Measurements from ENCODE around the gene CRTC1. TPM values are rescaled to one million over a fixed set of nuclear protein-coding genes. Genes with fewer than 3 reads are reported as not detected.

The CRTC1 gene
- total and polyA plus RNA-seq, 2 of the 13 experiments (the other 11 are each of a cell fraction or from before 2014, with no cell fraction given) = 2.0 to 2.7 TPM

DNA sequence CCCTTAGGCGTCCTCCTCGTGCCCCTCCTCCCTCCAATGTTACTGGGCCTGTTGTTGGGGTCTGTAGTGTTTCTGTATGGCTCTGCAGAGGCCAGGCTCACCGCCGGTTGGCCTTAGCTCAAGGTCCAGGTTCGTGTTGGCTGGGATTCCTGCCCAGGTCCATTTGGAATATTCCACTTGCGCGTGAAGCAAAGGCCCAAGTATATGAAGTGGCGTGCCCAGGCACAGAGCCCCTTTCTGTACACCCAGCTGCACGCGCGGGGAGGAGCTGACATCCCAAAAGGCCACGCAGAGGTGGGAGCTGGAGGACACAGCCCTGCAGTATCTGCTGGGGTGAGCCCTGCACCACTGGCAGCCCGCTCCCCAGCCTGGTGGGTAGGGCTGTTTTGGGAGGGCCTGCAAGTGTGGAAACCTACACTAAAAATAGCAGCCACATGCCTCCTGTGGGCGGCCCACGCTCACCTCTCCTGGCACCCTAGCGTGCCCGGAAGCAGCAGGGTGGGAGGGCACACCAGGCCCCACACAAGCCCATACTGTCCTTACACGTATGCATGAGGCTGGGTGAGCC, 30.2 kb downstream of the CRTC1 start (continued):
- TF ChIP-seq, protein P1, sequence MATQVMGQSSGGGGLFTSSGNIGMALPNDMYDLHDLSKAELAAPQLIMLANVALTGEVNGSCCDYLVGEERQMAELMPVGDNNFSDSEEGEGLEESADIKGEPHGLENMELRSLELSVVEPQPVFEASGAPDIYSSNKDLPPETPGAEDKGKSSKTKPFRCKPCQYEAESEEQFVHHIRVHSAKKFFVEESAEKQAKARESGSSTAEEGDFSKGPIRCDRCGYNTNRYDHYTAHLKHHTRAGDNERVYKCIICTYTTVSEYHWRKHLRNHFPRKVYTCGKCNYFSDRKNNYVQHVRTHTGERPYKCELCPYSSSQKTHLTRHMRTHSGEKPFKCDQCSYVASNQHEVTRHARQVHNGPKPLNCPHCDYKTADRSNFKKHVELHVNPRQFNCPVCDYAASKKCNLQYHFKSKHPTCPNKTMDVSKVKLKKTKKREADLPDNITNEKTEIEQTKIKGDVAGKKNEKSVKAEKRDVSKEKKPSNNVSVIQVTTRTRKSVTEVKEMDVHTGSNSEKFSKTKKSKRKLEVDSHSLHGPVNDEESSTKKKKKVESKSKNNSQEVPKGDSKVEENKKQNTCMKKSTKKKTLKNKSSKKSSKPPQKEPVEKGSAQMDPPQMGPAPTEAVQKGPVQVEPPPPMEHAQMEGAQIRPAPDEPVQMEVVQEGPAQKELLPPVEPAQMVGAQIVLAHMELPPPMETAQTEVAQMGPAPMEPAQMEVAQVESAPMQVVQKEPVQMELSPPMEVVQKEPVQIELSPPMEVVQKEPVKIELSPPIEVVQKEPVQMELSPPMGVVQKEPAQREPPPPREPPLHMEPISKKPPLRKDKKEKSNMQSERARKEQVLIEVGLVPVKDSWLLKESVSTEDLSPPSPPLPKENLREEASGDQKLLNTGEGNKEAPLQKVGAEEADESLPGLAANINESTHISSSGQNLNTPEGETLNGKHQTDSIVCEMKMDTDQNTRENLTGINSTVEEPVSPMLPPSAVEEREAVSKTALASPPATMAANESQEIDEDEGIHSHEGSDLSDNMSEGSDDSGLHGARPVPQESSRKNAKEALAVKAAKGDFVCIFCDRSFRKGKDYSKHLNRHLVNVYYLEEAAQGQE (IDR thresholded peaks at IDR 0.05; ENCODE audit: borderline replicate concordance in 1 of 2, low read depth in 1 of 2, low read length in 2 of 2) = no peak
- TF ChIP-seq GTF3A (CRISPR knock-in tag; conservative IDR thresholded peaks at IDR 0.05) (no peak), RARA (CRISPR knock-in tag; IDR thresholded peaks at IDR 0.05) (0 out of 2 replicates have a peak, but pooled peaks have one; percentile 4), ZNF749 (CRISPR knock-in tag; IDR thresholded peaks at IDR 0.05; ENCODE audit: borderline replicate concordance) (no peak), ZNF446 (CRISPR knock-in tag; IDR thresholded peaks at IDR 0.05) (no peak), PPARG (CRISPR knock-in tag; conservative IDR thresholded peaks at IDR 0.05) (no peak), HNRNPUL1 (IDR thresholded peaks at IDR 0.05; ENCODE audit: low read depth, low read length) (no peak), NRL (CRISPR knock-in tag; IDR thresholded peaks at IDR 0.05; ENCODE audit: borderline replicate concordance) (peak; percentile 73; the same call in 1 of the 2 replicates), ZNF569 (CRISPR knock-in tag; IDR thresholded peaks at IDR 0.05; ENCODE audit: borderline replicate concordance) (no peak), ATRX (CRISPR knock-in tag; IDR thresholded peaks at IDR 0.05; ENCODE audit: borderline replicate concordance) (no peak), KDM4B (CRISPR knock-in tag; IDR thresholded peaks at IDR 0.05) (no peak), ZNF225 (CRISPR knock-in tag; IDR thresholded peaks at IDR 0.05) (no peak), ZNF549 (CRISPR knock-in tag; IDR thresholded peaks at IDR 0.05) (no peak), ZNF788 (CRISPR knock-in tag; IDR thresholded peaks at IDR 0.05; ENCODE audit: borderline replicate concordance) (peak; percentile 56; the same call in 1 of the 2 replicates), ZSCAN12 (CRISPR knock-in tag; IDR thresholded peaks at IDR 0.05) (no peak)
- TF ChIP-seq, protein P2, sequence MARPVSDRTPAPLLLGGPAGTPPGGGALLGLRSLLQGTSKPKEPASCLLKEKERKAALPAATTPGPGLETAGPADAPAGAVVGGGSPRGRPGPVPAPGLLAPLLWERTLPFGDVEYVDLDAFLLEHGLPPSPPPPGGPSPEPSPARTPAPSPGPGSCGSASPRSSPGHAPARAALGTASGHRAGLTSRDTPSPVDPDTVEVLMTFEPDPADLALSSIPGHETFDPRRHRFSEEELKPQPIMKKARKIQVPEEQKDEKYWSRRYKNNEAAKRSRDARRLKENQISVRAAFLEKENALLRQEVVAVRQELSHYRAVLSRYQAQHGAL (CRISPR knock-in tag; IDR thresholded peaks at IDR 0.05; ENCODE audit: not compliant biosample characterization) = no peak
- TF ChIP-seq, protein P3, sequence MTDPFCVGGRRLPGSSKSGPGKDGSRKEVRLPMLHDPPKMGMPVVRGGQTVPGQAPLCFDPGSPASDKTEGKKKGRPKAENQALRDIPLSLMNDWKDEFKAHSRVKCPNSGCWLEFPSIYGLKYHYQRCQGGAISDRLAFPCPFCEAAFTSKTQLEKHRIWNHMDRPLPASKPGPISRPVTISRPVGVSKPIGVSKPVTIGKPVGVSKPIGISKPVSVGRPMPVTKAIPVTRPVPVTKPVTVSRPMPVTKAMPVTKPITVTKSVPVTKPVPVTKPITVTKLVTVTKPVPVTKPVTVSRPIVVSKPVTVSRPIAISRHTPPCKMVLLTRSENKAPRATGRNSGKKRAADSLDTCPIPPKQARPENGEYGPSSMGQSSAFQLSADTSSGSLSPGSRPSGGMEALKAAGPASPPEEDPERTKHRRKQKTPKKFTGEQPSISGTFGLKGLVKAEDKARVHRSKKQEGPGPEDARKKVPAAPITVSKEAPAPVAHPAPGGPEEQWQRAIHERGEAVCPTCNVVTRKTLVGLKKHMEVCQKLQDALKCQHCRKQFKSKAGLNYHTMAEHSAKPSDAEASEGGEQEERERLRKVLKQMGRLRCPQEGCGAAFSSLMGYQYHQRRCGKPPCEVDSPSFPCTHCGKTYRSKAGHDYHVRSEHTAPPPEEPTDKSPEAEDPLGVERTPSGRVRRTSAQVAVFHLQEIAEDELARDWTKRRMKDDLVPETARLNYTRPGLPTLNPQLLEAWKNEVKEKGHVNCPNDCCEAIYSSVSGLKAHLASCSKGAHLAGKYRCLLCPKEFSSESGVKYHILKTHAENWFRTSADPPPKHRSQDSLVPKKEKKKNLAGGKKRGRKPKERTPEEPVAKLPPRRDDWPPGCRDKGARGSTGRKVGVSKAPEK (CRISPR knock-in tag; IDR thresholded peaks at IDR 0.05; ENCODE audit: borderline replicate concordance) = no peak
- TF ChIP-seq, protein P4, sequence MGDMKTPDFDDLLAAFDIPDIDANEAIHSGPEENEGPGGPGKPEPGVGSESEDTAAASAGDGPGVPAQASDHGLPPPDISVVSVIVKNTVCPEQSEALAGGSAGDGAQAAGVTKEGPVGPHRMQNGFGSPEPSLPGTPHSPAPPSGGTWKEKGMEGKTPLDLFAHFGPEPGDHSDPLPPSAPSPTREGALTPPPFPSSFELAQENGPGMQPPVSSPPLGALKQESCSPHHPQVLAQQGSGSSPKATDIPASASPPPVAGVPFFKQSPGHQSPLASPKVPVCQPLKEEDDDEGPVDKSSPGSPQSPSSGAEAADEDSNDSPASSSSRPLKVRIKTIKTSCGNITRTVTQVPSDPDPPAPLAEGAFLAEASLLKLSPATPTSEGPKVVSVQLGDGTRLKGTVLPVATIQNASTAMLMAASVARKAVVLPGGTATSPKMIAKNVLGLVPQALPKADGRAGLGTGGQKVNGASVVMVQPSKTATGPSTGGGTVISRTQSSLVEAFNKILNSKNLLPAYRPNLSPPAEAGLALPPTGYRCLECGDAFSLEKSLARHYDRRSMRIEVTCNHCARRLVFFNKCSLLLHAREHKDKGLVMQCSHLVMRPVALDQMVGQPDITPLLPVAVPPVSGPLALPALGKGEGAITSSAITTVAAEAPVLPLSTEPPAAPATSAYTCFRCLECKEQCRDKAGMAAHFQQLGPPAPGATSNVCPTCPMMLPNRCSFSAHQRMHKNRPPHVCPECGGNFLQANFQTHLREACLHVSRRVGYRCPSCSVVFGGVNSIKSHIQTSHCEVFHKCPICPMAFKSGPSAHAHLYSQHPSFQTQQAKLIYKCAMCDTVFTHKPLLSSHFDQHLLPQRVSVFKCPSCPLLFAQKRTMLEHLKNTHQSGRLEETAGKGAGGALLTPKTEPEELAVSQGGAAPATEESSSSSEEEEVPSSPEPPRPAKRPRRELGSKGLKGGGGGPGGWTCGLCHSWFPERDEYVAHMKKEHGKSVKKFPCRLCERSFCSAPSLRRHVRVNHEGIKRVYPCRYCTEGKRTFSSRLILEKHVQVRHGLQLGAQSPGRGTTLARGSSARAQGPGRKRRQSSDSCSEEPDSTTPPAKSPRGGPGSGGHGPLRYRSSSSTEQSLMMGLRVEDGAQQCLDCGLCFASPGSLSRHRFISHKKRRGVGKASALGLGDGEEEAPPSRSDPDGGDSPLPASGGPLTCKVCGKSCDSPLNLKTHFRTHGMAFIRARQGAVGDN (CRISPR knock-in tag; IDR thresholded peaks at IDR 0.05) = peak; percentile 95

Measured in HepG2 (cell line).